ENCODE measurements around the gene FANCD2.
"Not testable (repeated sequence)": the region's sequence is repeated elsewhere in the genome, so short reads cannot be mapped to it uniquely, and the experiment has no call there.

Gene FANCD2

DNA sequence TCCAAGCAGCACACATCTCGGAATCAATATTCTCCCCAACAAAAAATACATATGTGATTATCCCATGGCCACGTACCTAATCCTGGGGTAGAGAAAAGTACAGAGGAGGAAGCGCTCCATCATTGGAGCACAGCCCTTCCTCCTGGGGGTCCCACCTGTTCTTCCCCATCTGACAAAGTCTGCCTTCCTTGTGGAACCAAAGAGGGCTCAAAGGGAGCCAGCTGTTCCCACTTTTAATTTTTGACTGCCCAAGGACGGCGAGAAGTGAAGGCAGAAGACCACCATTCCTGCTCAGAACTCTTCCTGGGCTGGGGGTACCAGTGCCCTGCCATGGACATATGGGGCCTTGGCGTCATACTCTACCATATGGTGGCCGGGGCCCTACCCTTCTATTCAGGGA is 14.1 kb upstream of the FANCD2 start:
- TF ChIP-seq, protein P1, sequence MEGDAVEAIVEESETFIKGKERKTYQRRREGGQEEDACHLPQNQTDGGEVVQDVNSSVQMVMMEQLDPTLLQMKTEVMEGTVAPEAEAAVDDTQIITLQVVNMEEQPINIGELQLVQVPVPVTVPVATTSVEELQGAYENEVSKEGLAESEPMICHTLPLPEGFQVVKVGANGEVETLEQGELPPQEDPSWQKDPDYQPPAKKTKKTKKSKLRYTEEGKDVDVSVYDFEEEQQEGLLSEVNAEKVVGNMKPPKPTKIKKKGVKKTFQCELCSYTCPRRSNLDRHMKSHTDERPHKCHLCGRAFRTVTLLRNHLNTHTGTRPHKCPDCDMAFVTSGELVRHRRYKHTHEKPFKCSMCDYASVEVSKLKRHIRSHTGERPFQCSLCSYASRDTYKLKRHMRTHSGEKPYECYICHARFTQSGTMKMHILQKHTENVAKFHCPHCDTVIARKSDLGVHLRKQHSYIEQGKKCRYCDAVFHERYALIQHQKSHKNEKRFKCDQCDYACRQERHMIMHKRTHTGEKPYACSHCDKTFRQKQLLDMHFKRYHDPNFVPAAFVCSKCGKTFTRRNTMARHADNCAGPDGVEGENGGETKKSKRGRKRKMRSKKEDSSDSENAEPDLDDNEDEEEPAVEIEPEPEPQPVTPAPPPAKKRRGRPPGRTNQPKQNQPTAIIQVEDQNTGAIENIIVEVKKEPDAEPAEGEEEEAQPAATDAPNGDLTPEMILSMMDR (IDR thresholded peaks at IDR 0.05; ENCODE audit: control insufficient read depth, insufficient read depth, low read depth, low read length, missing control alignments) = no peak
- DNase-seq (ENCODE audit: low read depth) = no peak
- H3K4me3 ChIP-seq (ENCODE audit: control insufficient read depth, low read depth, low read length) = no peak overlapping the region

DNA sequence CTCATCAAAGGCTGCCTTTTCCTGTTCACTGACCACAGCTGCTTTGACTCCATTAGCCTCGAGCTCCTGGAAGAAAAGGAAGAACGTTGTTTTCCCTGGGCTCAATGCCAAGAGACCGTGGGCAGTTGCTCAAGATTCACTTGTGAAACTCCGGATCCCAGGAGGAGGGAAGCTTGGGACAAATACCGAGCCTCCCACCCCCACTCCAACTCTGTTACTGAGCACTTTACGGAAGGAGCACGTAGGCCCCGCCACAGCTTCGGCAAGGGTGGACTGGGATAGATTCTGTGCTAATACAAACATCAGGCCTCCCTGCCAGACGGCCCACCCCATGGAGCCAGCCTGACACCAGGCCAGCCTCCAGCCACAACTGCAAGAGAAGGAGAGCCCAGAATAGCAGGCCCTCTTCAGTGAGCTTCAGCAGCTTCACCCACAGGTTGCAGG is 10.8 kb upstream of the FANCD2 start:
- no peak overlapping the region for H3K4me3 ChIP-seq (ENCODE audit: control insufficient read depth, low read depth, low read length)
- DNase-seq (ENCODE audit: low read depth) = peak; percentile 91
- TF ChIP-seq, protein P1 (IDR thresholded peaks at IDR 0.05; ENCODE audit: control insufficient read depth, insufficient read depth, low read depth, low read length, missing control alignments) = no peak

DNA sequence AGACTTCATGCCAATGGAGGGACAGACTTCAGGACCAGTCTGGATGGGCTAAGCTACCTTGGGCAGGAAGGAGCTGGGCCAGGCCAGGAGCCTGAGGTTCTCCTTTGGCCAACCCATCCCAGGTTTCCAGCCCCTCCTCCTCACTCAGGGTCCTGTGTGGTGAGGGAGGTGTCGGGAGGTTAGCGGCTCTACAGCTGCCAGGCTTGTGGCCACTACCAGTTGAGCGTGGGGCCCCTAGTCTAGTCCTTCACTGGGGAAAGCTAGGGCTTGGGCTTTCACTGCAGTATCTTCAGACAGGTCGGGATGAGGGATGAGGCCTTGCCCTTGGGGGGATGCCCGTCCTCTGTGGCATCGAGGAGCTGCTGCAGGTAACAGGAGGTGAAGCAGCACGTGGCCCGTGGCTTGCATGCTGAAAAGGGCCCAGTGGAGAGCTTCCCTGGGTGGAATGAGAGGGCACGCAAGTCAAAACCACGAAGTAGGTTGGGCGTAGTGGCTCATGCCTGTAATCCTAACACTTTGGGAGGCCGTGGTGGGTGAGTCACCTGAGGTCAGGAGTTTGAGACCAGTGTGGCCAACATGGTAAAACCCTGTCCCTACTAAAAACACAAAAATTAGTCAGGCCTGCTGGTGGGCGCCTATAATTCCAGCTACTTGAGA is 8.5 kb upstream of the FANCD2 start:
- H3K4me3 ChIP-seq (ENCODE audit: control insufficient read depth, low read depth, low read length) = no peak overlapping the region
- TF ChIP-seq, protein P1 (IDR thresholded peaks at IDR 0.05; ENCODE audit: control insufficient read depth, insufficient read depth, low read depth, low read length, missing control alignments) = no peak
- DNase-seq (ENCODE audit: low read depth) = no peak

DNA sequence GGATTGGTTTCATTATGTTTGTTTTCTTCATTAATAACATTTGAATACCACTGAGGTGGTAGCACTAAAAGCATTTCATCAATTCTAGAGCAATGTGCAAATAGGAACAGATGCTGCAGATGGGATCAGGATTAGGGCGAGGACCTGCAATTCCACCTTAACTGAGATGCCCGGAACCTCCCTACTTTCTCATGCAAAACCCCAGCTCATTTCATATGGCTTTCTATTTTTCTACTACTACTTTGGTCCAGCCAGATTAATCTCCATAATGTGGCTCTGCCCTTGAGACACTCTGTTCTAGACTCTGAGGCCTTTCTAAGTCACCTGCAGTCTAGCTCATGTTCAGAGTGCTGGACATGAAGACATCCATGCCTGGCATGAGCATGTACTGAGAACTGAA is 7.4 kb upstream of the FANCD2 start:
- not testable (repeated sequence) for H3K4me3 ChIP-seq (ENCODE audit: control insufficient read depth, low read depth, low read length); DNase-seq (ENCODE audit: low read depth)

DNA sequence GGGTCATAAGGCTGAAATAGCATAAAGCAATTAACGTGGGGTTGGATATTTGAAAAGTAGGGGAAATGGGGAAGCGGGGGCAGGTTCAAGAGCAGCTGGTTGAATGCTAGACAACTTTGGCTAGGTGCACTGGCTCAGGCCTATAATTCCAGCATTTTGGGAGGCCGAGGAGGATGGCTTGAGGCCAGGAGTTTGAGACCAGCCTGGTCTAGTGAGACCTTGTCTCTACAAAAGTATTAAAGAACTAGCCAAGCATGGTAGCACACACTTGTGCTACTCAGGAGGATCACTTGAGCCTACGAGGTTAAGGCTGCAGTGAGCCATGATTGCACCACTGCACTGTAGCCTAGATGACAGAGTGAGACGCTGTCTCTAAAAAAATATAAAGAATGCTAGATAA is 6.9 kb upstream of the FANCD2 start:
- no peak for DNase-seq (ENCODE audit: low read depth)
- TF ChIP-seq, protein P1 (IDR thresholded peaks at IDR 0.05; ENCODE audit: control insufficient read depth, insufficient read depth, low read depth, low read length, missing control alignments) = no peak
- H3K4me3 ChIP-seq (ENCODE audit: control insufficient read depth, low read depth, low read length) = no peak overlapping the region

DNA sequence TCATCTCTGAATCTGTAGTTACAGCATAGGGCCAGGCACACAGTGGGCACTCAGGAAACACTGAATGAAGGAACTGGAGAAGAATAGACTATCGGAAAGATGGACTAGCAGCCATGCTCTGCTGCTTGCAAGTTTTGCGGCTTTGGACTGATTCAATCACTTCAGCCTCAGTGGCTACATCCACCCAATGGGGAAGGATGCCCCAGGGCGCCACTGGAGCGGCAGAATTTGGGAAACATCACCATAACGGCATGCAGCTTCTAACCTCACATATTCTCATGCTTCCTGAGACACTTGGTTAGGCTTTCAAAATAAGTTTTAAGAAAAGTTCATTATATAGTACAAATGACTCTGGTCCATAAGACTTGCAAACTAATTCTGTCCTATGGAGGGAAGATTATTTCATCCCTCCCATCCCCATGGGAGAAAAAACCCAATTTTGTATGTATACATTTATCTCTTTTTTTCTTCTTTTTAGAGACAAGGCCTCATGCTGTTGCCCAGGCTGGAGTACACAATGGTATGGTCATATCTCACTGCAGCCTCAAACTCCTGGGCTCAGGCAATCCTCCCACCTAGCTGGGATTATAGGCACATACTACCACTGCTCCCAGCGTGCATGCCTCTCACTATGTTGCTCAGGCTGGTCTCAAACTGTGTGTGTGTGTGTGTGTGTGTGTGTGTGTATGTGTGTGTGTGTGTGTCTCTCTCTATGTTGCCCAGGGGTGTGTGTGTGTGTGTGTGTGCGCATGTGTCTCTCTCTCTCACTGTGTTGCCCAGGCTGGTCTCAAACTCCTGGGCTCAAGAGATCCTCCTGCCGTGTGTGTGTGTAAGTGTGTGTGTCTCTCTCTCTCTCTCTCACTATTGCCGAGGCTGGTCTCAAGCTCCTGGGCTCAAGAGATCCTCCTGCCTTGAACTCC is 4.1 kb upstream of the FANCD2 start:
- H3K4me3 ChIP-seq (ENCODE audit: control insufficient read depth, low read depth, low read length) = no peak overlapping the region
- TF ChIP-seq, protein P1 (IDR thresholded peaks at IDR 0.05; ENCODE audit: control insufficient read depth, insufficient read depth, low read depth, low read length, missing control alignments) = no peak
- no peak for DNase-seq (ENCODE audit: low read depth)
